ENCODE results near the gene ZNF717.
"Not testable (repeated sequence)": the region's sequence is repeated elsewhere in the genome, so short reads cannot be mapped to it uniquely, and the experiment has no call there.

Gene ZNF717

GRCh38 chr3:75785081-75785755 is at the start of gene ZNF717:
TSS of gene ZNF717 (minus strand) at chr3:75785549. CDS start at chr3:75783362, 2,187 bp downstream.
- peak; percentile 30 to 55 for ATAC-seq

DNA sequence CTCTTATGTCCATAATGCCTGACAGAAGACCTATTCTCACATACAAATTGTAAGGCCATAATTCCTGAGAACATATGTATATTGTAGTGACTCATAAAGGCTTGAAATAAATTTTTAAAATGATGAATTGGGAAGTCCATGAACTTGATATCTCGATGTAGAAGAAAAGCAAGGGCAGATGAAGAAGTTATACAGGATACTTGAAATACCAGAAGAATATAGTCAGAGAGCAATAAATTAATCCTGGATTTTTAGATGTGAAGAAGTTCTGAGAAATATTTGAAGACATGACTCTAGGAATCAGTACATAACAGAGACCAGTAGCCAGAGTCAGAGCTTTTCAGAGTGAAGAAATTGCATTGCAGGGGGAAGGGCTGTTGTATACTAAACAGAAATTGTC is 45.7 kb upstream of the ZNF717 start:
- not testable (repeated sequence) for ATAC-seq

- not testable (repeated sequence) for ATAC-seq
Measured at GRCh38 chr3:75818019-75818418, 32.7 kb upstream of the ZNF717 start.

- ATAC-seq = not testable (repeated sequence)
Measured at GRCh38 chr3:75816287-75817180, 31.2 kb upstream of the ZNF717 start.

DNA sequence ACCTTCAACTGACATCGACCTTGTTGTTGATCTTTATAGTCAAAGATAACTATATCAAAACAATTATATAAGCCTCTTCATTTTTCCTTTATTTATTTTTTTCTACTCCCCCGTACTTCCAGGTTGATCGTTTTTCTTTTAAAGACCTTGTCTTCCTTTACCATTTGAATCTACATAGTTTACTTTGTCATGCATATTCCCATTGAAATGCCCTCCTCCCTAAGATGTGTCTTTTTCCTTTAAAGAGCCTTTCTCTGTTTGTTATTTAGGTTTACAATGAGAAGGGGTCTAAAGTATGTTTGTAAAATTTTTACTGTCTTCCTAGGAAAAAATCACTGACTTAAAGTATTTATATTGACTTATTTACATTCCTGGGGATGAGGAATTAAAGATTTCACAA is 29.4 kb upstream of the ZNF717 start:
- no peak for ATAC-seq

- no peak for ATAC-seq
Measured at GRCh38 chr3:75782506-75782905, 2.8 kb downstream of the ZNF717 start.

DNA sequence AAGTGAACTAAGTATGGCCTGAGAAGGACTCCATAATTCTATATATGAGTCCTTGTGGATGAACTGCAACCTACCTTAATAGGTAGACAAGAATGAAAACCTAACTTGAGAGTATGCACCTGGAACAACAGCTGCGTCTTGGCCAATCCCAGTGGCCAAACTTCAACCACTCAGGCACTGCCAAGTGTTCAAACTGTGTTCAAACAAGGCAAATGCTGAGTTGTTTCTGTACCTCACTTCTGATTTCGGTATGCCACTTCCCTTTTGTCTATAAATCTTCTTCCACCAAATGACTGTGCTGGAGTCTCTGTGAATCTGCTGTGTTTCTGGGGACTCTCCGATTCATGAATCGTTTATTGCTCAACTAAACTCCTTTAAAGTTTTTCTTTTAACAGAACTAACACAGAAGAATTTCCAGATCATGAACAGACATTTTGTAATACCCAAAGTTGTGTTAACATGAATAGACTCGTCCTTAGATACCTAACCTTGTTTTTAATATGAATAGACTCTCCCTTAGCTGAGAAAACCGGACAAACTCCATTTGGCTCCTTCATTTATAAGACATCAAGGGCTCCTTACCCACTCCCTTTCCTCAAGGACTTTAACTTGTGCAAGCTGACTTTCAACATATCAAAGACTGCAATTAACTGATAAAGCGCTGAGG is 4.1 kb downstream of the ZNF717 start:
- no peak for ATAC-seq

- ATAC-seq = not testable (repeated sequence)
Measured at GRCh38 chr3:75777742-75778141, 7.6 kb downstream of the ZNF717 start.

DNA sequence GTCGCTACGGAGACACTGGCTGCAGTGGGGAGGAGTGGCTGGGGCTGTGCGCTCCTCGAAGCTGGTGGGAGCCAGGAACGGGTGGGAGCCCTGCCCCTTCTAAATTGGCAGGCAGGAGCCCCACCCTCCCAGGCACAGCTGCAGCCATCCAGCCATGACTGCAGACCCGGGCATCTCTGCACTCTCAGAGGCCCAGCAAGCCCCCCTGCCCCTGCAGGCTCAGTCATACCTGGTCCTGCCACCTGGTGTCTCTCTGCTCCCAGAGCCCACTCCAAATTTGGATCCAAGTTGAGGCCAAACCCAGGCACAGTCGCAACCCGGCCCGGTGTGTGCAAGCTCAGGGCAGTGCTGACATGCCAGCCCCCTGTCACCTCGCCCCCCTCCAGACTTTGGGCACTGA is 13.7 kb downstream of the ZNF717 start:
- not testable (repeated sequence) for ATAC-seq

- no peak for ATAC-seq
Measured at GRCh38 chr3:75768303-75769017, 16.9 kb downstream of the ZNF717 start.

DNA sequence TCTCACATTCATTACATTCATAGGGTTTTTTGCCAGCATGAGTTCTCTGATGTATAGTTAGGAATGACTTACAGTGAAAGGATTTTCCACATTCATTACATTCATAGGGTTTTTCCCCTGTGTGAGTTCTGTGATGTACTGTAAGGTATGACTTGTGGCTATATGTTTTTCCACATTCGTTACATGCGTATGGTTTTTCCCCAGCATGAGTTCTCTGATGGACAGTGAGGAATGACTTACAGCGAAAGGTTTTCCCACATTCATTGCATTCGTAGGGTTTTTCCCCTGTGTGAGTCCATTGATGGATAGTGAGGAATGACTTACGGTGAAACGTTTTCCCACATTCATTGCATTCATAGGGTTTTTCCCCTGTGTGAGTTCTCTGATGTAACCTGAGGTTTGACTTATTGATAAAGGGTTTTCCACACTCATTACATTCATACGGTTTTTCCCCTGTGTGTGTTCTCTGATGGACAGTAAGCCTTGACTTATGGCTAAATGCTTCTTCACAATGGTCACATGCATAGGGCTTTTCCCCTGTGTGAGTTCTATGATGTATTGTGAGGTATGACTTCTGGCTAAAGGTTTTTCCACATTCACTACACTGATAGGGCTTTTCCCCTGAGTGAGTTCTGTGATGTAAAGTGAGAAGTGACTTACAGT is 47.4 kb downstream of the ZNF717 start:
- ATAC-seq = no peak

DNA sequence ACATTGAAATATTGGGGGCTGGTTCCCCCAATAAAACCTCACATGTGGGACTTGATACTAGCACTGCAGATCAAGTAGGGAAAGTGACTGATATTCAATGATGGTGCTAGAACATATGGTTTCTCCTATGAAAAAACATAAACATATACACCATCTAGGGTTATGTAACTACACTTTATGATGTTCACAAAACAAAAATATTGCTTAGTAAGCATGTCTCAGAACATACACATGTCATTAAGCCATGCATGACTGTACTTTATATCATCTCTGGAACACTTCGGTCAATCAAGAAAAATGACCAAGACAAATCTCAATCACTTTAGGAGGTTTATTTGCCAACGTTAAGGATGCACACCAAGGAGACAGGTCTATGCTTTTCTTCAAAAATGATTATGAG is 57.4 kb downstream of the ZNF717 start:
- ATAC-seq = no peak

DNA sequence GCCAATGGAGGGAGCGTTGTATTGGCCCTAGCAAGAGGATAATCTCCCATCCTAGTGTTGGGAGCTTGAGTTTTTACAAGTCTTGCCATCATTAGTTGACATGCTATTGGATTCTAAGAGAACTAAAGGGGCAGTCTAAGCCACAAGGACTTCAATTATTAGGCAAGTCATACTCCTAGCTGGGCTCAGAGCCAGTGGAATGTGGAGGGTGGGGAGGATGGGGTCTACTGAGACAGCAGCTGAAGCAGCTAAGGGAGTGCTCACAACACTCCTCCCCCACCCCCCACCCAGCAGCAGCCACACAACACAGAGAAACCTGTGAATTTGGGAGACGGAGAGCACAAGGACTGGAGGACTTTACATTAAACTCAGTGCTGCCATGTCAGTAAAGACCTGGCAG is 93.3 kb downstream of the ZNF717 start:
- ATAC-seq = no peak

GRCh38 chr3:75687323-75687722 is 98.0 kb downstream of the ZNF717 start:
- no peak for ATAC-seq
